ENCODE measurements around the gene SIGLEC10.

Gene SIGLEC10

GRCh38 chr19:51365965-51366388 is 51.5 kb downstream of the SIGLEC10 start, which contains the start of gene ETFB:
TSS of gene ETFB (minus strand) at chr19:51366388. CDS start at chr19:51366326, 62 bp downstream.
- DNase-seq (ENCODE audit: low spot score), result no peak

- DNase-seq (ENCODE audit: low spot score), result peak; percentile 32
These were observed 52.1 kb downstream of the SIGLEC10 start for GRCh38 chr19:51365211-51365964.

GRCh38 chr19:51364200-51365106 is 53.0 kb downstream of the SIGLEC10 start:
- DNase-seq (ENCODE audit: low spot score), result no peak

GRCh38 chr19:51361239-51361638 is 56.2 kb downstream of the SIGLEC10 start:
- no peak for DNase-seq (ENCODE audit: low spot score)
